ENCODE data around the gene CNTNAP5. TPM values are rescaled to one million over a fixed set of nuclear protein-coding genes. Genes with fewer than 3 reads are reported as not detected.

CNTNAP5 gene
- total RNA-seq, 1 experiment from 2014 or later = 0.48 TPM

GRCh38 chr2:124639524-124639923, 614.4 kb downstream of the CNTNAP5 start:
- no peaks in the 10 kb centered on the region for H3K4me1 ChIP-seq (ENCODE audit: insufficient read depth, low read length)
- H2AFZ ChIP-seq (ENCODE audit: low read length) = no peak overlapping the region
- no peak overlapping the region for H3K4me3 Mint-ChIP-seq
- peaks cover 3 to 8% (median 3%) of the 10 kb centered on the region in 3 experiments; a peak in 5 of 7 replicates for H3K36me3 Mint-ChIP-seq (ENCODE audit: insufficient read depth in 1 of 3, low read depth in 3 of 3)
- no peak overlapping the region for H3K23ac ChIP-seq (ENCODE audit: insufficient read length, low read depth, low read length)
- no peak overlapping the region for H3K56ac ChIP-seq (ENCODE audit: insufficient read length, low read depth, low read length)
- TF ChIP-seq, protein P1, sequence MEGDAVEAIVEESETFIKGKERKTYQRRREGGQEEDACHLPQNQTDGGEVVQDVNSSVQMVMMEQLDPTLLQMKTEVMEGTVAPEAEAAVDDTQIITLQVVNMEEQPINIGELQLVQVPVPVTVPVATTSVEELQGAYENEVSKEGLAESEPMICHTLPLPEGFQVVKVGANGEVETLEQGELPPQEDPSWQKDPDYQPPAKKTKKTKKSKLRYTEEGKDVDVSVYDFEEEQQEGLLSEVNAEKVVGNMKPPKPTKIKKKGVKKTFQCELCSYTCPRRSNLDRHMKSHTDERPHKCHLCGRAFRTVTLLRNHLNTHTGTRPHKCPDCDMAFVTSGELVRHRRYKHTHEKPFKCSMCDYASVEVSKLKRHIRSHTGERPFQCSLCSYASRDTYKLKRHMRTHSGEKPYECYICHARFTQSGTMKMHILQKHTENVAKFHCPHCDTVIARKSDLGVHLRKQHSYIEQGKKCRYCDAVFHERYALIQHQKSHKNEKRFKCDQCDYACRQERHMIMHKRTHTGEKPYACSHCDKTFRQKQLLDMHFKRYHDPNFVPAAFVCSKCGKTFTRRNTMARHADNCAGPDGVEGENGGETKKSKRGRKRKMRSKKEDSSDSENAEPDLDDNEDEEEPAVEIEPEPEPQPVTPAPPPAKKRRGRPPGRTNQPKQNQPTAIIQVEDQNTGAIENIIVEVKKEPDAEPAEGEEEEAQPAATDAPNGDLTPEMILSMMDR (conservative IDR thresholded peaks at IDR 0.05) = no peak
- H4K91ac ChIP-seq (ENCODE audit: insufficient read length, low read depth, low read length) = no peak overlapping the region
- H2BK5ac ChIP-seq (ENCODE audit: insufficient read length, low read length) = no peak overlapping the region
- H3K9me3 ChIP-seq (ENCODE audit: control insufficient read depth, low read depth, low read length) = no peaks in the 10 kb centered on the region
- no peak overlapping the region for H3K18ac ChIP-seq (ENCODE audit: insufficient read length, low read depth, low read length)
- no peaks in the 10 kb centered on the region for H3K79me1 ChIP-seq (ENCODE audit: insufficient read depth, low read depth, low read length, poor library complexity, severe bottlenecking)
- no peak overlapping the region for H4K8ac ChIP-seq (replicated peaks; ENCODE audit: insufficient read length, low read depth, low read length)
- H2BK12ac ChIP-seq (ENCODE audit: insufficient read length, low read depth, low read length) = no peak overlapping the region
- no peak overlapping the region for H3K4ac ChIP-seq (ENCODE audit: low read depth, low read length)
- no peak overlapping the region for H3K9ac ChIP-seq (ENCODE audit: extremely low read depth, insufficient read length, low read length)
- H3K27me3 ChIP-seq (ENCODE audit: insufficient read depth, low read length) = no peaks in the 10 kb centered on the region
- H3T11ph ChIP-seq (ENCODE audit: low read length) = no peak overlapping the region
- no peak overlapping the region for H2AK5ac ChIP-seq (ENCODE audit: insufficient read length, low read length)
- H3K79me2 ChIP-seq (ENCODE audit: insufficient read depth, low read length) = no peaks in the 10 kb centered on the region
- DNase-seq = no peak
- H2BK15ac ChIP-seq (ENCODE audit: low read depth, low read length) = no peak overlapping the region
- H3K27me3 Mint-ChIP-seq (ENCODE audit: low read depth) = no peaks in the 10 kb centered on the region
- no peaks in the 10 kb centered on the region for H3K4me1 Mint-ChIP-seq
- no CpG with 5 or more reads among the region's 1 CpG for WGBS (ENCODE audit: extremely low coverage, insufficient read length, low lambda C conversion rate)
- H3K27ac Mint-ChIP-seq = no peak overlapping the region
- no peak overlapping the region for H4K5ac ChIP-seq (ENCODE audit: insufficient read length, low read depth, low read length)
- no peak overlapping the region for H3K27ac ChIP-seq (ENCODE audit: insufficient read length, low read depth, low read length)
- no peak overlapping the region for H2BK120ac ChIP-seq (ENCODE audit: low read depth, low read length, poor library complexity, severe bottlenecking)
- no peak overlapping the region for H3K4me2 ChIP-seq (ENCODE audit: insufficient read depth, insufficient read length, low read length)
- H3K14ac ChIP-seq (ENCODE audit: insufficient read depth, low read length) = no peak overlapping the region
- H4K20me1 ChIP-seq (ENCODE audit: control insufficient read depth, insufficient read depth, insufficient read length) = no peaks in the 10 kb centered on the region
- H3K23me2 ChIP-seq (ENCODE audit: insufficient read length, low read depth, low read length, poor library complexity, severe bottlenecking) = no peaks in the 10 kb centered on the region
- H3K9me3 Mint-ChIP-seq = peaks cover 12% of the 10 kb centered on the region in 2 experiments
- no peak overlapping the region for H2BK20ac ChIP-seq (ENCODE audit: low read depth, low read length, poor library complexity, severe bottlenecking)
